GM10266 (cell line): ENCODE results near the gene NFKBIA.
"Not testable (repeated sequence)": the region's sequence is repeated elsewhere in the genome, so short reads cannot be mapped to it uniquely, and the experiment has no call there.

ENCODE experiments used
- DNase-seq: peaks from one replicate; pipeline ENCODE4 v3.0.0; 2012; ENCODE audit errors: extremely low spot score
- TF ChIP-seq, protein P1 (sequence below): IDR thresholded peaks from 2 replicates; pipeline ENCODE4 v1.5.1; 2012; ENCODE audit warnings: mild to moderate bottlenecking, low read depth; ENCODE audit not compliant: control insufficient read depth, insufficient read depth; ENCODE audit errors: missing control alignments

Gene NFKBIA

DNA sequence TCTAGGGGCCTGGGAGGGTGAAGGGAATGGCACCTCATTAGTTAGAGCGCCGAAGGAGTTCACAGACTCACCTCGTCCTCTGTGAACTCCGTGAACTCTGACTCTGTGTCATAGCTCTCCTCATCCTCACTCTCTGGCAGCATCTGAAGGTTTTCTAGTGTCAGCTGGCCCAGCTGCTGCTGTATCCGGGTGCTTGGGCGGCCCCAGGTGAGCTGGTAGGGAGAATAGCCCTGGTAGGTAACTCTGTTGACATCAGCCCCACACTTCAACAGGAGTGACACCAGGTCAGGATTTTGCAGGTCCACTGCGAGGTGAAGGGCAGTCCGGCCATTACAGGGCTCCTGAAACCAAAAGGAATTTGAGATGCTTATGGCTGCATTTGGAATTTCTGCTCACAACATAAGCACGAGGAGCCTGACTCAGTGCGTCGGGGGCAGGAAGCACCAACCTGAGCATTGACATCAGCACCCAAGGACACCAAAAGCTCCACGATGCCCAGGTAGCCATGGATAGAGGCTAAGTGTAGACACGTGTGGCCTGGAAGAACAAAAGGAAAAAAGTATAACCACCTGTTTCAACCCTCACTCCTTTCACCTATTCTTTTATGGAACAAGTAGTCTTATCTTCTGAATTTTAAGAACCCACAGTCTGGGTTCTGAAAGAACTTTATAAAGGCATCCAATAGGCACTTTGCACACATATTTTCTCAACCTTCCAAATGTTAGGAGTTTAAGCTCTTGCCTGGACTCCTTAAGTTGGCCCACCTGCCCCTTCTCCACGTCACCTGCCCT is 2.0 kb downstream of the NFKBIA start:
- TF ChIP-seq, protein P1, sequence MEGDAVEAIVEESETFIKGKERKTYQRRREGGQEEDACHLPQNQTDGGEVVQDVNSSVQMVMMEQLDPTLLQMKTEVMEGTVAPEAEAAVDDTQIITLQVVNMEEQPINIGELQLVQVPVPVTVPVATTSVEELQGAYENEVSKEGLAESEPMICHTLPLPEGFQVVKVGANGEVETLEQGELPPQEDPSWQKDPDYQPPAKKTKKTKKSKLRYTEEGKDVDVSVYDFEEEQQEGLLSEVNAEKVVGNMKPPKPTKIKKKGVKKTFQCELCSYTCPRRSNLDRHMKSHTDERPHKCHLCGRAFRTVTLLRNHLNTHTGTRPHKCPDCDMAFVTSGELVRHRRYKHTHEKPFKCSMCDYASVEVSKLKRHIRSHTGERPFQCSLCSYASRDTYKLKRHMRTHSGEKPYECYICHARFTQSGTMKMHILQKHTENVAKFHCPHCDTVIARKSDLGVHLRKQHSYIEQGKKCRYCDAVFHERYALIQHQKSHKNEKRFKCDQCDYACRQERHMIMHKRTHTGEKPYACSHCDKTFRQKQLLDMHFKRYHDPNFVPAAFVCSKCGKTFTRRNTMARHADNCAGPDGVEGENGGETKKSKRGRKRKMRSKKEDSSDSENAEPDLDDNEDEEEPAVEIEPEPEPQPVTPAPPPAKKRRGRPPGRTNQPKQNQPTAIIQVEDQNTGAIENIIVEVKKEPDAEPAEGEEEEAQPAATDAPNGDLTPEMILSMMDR, result no peak
- DNase-seq, result no peak

DNA sequence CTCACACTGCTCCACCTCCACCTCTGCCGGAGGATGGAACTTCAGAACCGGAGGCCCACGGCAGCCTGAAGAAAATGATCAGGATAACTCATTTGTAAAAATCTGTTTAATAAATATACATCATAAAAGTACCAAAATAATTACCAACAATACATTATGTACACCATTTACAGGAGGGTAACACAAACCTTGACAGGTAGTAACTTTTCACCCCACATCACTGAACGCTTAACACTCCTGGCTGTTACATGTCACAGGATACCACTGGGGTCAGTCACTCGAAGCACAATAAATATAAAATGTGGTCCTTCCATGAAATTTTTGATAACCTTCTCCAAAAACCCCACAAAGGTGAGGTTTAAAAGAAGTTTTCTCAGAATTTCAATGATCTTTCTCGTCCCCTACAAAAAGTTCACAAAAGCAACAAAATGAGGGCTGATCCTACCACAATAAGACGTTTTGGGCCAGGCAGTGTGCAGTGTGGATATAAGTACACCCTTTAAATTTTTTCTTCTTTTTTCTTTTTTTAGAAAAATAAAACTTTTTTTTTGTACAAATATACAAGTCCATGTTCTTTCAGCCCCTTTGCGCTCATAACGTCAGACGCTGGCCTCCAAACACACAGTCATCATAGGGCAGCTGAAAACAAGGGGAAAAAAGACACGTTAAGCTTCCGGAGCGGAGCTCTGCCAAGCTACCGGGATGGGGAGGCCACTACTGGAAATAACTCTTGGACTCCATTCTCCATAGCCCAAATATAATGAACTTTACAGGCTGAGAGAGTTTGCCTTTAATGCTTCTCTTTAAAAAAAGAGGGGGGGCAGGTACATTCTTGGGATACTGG is 2.9 kb downstream of the NFKBIA start:
- TF ChIP-seq, protein P1, result no peak
- DNase-seq, result no peak

DNA sequence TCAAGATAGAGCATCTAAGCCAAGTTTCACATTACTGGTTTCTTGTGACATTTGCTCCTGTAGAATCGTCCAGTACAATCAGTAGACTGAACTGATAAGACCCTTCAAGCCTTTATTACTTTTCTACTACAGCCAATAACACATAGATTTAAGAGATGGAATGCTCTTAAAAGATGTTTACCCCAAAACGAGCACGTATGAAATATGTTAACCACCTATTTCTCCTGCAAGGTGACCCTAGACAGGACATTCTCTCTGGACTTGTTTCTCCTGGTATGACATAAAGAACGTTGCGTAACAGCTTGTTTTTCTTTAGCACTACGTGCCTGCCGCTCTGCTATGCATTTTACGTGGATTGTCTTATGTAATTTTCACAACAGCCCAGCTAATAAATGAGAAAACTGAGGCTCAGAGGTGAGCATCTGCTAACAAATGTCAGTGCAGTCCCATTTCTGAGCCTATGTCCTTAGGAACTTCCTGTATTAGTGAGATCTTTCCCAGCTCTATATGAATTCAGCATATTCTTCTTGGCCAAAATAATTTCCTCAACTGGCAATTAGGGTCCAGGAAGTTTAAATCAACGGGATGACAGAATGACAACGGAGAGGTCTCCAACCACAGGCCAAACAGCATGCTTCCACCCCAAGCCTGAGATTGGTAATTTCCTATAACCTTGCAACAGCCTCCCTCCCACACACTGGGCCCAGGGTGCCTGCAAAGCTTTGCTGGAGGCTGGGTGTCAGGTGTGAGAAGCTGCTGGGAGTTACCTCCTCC is 3.7 kb downstream of the NFKBIA start:
- TF ChIP-seq, protein P1, result no peak
- no peak for DNase-seq

DNA sequence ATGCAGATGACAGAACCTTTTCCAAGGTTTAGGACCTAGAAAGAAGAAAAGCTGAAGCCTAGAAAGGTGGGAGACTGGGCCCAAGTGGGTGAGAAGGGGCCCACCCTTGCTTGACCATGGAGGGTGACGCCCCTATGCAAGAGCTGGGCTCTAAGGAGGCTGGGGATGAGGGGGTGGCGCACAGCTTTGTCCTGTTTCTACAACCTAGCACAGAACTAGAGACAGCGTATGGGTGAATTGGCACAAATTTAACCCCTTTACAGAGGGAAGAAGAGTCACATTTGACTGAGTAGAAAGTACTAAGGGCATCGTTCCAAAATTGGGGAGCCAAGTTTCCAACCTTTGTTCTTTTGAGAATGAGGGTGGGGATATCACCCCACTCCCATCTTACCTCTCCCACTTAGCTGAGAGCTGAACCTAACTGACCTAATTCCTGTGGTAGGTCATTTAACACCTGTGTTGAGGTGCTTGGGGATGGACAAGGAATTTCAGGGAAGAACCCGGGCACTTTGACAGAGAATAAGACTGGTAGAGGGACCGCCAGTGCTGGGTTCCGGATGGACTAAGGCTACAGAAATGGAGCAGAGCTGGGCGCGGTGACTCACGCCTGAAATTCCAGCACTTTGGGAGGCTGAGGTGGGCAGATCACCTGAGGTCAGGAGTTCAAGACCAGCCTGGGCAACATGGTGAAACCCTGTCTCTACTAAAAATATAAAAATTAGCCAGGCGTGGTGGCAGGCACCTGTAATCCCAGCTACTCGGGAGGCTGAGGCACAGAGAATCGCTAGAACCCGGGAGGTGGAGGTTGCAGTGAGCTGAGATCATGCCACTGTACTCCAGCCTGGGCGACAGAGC is 5.2 kb downstream of the NFKBIA start:
- DNase-seq, result no peak
- TF ChIP-seq, protein P1, result no peak

GRCh38 chr14:35398071-35398584 is 6.4 kb downstream of the NFKBIA start:
- DNase-seq, result no peak
- TF ChIP-seq, protein P1, result no peak

- DNase-seq, result not testable (repeated sequence)
These were observed 7.9 kb downstream of the NFKBIA start for GRCh38 chr14:35396610-35397009.
